ENCODE data around the gene ETFA. TPM values are rescaled to one million over a fixed set of nuclear protein-coding genes. Genes with fewer than 3 reads are reported as not detected.
A peak's percentile ranks its signal among the peaks of the same experiment; 100 is the strongest.

ETFA gene
- total RNA-seq, result 81.2 TPM
- long read RNA-seq, transcript ETFA-202 (11 exons, 1,346 nt), result minor isoform, 7 of 95 reads
- long read RNA-seq, transcript ETFA-203 (12 exons, 2,287 nt), result major isoform, 66 of 95 reads
- long read RNA-seq, partial matches to known transcripts, result 5 of 95 reads
- long read RNA-seq, other reads (novel, unspliced or antisense), result 17 of 95 reads

- intact Hi-C loops (cut with DNase I), result no loop called here
- Histone ChIP-seq H3K9me3 (no peaks in the 10 kb centered on the region), H3K4me1 (peaks cover 15% of the 10 kb centered on the region), H3K36me3 (no peaks in the 10 kb centered on the region), H3K27ac (peak within 1 kb of the TSS; percentile 86), H3K4me3 (peak within 1 kb of the TSS; percentile 73), H3K27me3 (ENCODE audit: low read depth) (no peaks in the 10 kb centered on the region)
- DNase-seq, result peak; percentile 99
- ATAC-seq, result peak; percentile 99 to 100
- no peak for TF ChIP-seq CTCF (IDR thresholded peaks at IDR 0.05)
Measured at GRCh38 chr15:76311100-76311953, at the start of gene ETFA. Gene ETFA (minus strand): TSS chr15:76311469. CDS start chr15:76311388, 81 bp downstream.

- ATAC-seq, result no peak
- DNase-seq, result no peak
- H3K27me3 ChIP-seq (ENCODE audit: low read depth), result no peaks in the 10 kb centered on the region
- no peaks in the 10 kb centered on the region for H3K4me1 ChIP-seq
- intact Hi-C loops (cut with DNase I), result no loop called here
- no peak overlapping the region for H3K27ac ChIP-seq
- H3K9me3 ChIP-seq, result no peaks in the 10 kb centered on the region
- H3K4me3 ChIP-seq, result no peak overlapping the region
- no peaks in the 10 kb centered on the region for H3K36me3 ChIP-seq
- no peak for TF ChIP-seq CTCF (IDR thresholded peaks at IDR 0.05)
Measured at GRCh38 chr15:76360416-76360815, 49.1 kb upstream of the ETFA start.

GRCh38 chr15:76359152-76359551 is 47.9 kb upstream of the ETFA start:
- DNase-seq (no peak), ATAC-seq (peak in 1 of 2 donors; percentile 37)
- no peak for TF ChIP-seq CTCF (IDR thresholded peaks at IDR 0.05)
- Histone ChIP-seq H3K27ac (no peak overlapping the region), H3K36me3 (no peaks in the 10 kb centered on the region), H3K4me3 (no peak overlapping the region), H3K27me3 (ENCODE audit: low read depth) (no peaks in the 10 kb centered on the region), H3K9me3 (no peaks in the 10 kb centered on the region), H3K4me1 (no peaks in the 10 kb centered on the region)
- intact Hi-C loops (cut with DNase I), result no loop called here

- TF ChIP-seq CTCF (IDR thresholded peaks at IDR 0.05), result no peak
- no peaks in the 10 kb centered on the region for H3K9me3 ChIP-seq
- H3K27ac ChIP-seq, result no peak overlapping the region
- ATAC-seq, result no peak
- H3K27me3 ChIP-seq (ENCODE audit: low read depth), result no peaks in the 10 kb centered on the region
- no peak overlapping the region for H3K4me3 ChIP-seq
- intact Hi-C loops (cut with DNase I), result no loop called here
- DNase-seq, result no peak
- no peaks in the 10 kb centered on the region for H3K4me1 ChIP-seq
- no peaks in the 10 kb centered on the region for H3K36me3 ChIP-seq
Measured at GRCh38 chr15:76358453-76358852, 47.2 kb upstream of the ETFA start.

GRCh38 chr15:76354823-76355440 is 43.7 kb upstream of the ETFA start:
- DNase-seq (no peak), ATAC-seq (no peak)
- Histone ChIP-seq H3K27me3 (ENCODE audit: low read depth) (no peaks in the 10 kb centered on the region), H3K36me3 (no peaks in the 10 kb centered on the region), H3K27ac (no peak overlapping the region), H3K4me1 (no peaks in the 10 kb centered on the region), H3K4me3 (no peak overlapping the region), H3K9me3 (no peaks in the 10 kb centered on the region)
- intact Hi-C loops (cut with DNase I), result no loop called here
- no peak for TF ChIP-seq CTCF (IDR thresholded peaks at IDR 0.05)

All from lower lobe of right lung (tissue), 2 donors.